Suprapubic skin (tissue), 4 donors: ENCODE data around the gene MTCH1. TPM values are rescaled to one million over a fixed set of nuclear protein-coding genes. Genes with fewer than 3 reads are reported as not detected.
A peak's percentile ranks its signal among the peaks of the same experiment; 100 is the strongest.
"Not testable (repeated sequence)": the region's sequence is repeated elsewhere in the genome, so short reads cannot be mapped to it uniquely, and the experiment has no call there.

Experiments
- DNase-seq, 2 donors: peaks; one replicate each; pipeline ENCODE4 v3.0.0-alpha.2; 2019; ENCODE audit warnings: low spot score in 2 of 2
- H3K27ac ChIP-seq: fragments of 200-600 bp; sonication (generic); one replicate; pipeline ENCODE4 v1.5.1; 2019
- H3K27me3 ChIP-seq: fragments of 200-600 bp; sonication (generic); one replicate; pipeline ENCODE4 v1.5.1; 2019
- H3K36me3 ChIP-seq: fragments of 200-600 bp; sonication (generic); one replicate; pipeline ENCODE4 v1.5.1; 2019
- H3K4me1 ChIP-seq: fragments of 200-600 bp; sonication (generic); one replicate; pipeline ENCODE4 v1.5.1; 2019
- H3K4me3 ChIP-seq: fragments of 200-600 bp; sonication (generic); one replicate; pipeline ENCODE4 v1.5.1; 2019; ENCODE audit warnings: mild to moderate bottlenecking
- H3K9me3 ChIP-seq: fragments of 200-600 bp; sonication (generic); one replicate; pipeline ENCODE4 v1.5.1; 2019
- EP300 ChIP-seq: sonication (generic); formaldehyde crosslinking; IDR thresholded peaks from one replicate; pipeline ENCODE4 v1.6.1; 2017; ENCODE audit warnings: antibody characterized with exemption
- POLR2A ChIP-seq, 2 donors: fragments of 450-650 bp; IDR thresholded peaks; one replicate each; pipeline ENCODE4 v1.6.1; 2017; ENCODE audit warnings: antibody characterized with exemption in 2 of 2, mild to moderate bottlenecking in 2 of 2, moderate library complexity in 2 of 2
- POLR2AphosphoS5 ChIP-seq, 3 donors: sonication (generic); formaldehyde crosslinking; IDR thresholded peaks; one replicate each; pipeline ENCODE4 v1.6.1; 2017; ENCODE audit warnings: antibody characterized with exemption in 3 of 3
- WGBS: methylation state at CpG from one replicate; pipeline ENCODE4 v1.1.5; 2018; 5-methylcytosine and 5-hydroxymethylcytosine counted together
- total RNA-seq, 4 donors: library from RNA; depleted of rRNA; stranded (reverse); fragments of >200 nt; gene quantifications; one replicate each; pipeline ENCODE4 v1.1.0, GENCODE V29; 2016
- TF ChIP-seq, protein P1 (sequence below), 2 donors: fragments of 200-600 bp in 1 of 2; fragments of 450-650 bp in 1 of 2; sonication (generic) in 1 of 2; IDR thresholded peaks; one replicate each; pipeline ENCODE4 v1.5.1; 2016 to 2019; ENCODE audit warnings: antibody characterized with exemption in 2 of 2, mild to moderate bottlenecking in 1 of 2, moderate library complexity in 1 of 2

The MTCH1 gene
- total RNA-seq, 4 donors from 2014 or later, result 160 to 220 (median 183) TPM

- no peaks in the 10 kb centered on the region for H3K4me1 ChIP-seq
- DNase-seq, result peak in 1 of 2 donors; percentile 34
- H3K27me3 ChIP-seq, result no peaks in the 10 kb centered on the region
- H3K9me3 ChIP-seq, result no peaks in the 10 kb centered on the region
- TF ChIP-seq POLR2A (IDR thresholded peaks at IDR 0.05), result no peak
- TF ChIP-seq EP300, result no peak
- TF ChIP-seq, protein P1, sequence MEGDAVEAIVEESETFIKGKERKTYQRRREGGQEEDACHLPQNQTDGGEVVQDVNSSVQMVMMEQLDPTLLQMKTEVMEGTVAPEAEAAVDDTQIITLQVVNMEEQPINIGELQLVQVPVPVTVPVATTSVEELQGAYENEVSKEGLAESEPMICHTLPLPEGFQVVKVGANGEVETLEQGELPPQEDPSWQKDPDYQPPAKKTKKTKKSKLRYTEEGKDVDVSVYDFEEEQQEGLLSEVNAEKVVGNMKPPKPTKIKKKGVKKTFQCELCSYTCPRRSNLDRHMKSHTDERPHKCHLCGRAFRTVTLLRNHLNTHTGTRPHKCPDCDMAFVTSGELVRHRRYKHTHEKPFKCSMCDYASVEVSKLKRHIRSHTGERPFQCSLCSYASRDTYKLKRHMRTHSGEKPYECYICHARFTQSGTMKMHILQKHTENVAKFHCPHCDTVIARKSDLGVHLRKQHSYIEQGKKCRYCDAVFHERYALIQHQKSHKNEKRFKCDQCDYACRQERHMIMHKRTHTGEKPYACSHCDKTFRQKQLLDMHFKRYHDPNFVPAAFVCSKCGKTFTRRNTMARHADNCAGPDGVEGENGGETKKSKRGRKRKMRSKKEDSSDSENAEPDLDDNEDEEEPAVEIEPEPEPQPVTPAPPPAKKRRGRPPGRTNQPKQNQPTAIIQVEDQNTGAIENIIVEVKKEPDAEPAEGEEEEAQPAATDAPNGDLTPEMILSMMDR (IDR thresholded peaks at IDR 0.05), result no peak
- TF ChIP-seq POLR2AphosphoS5 (IDR thresholded peaks at IDR 0.05), result no peak
- H3K36me3 ChIP-seq, result no peaks in the 10 kb centered on the region
- WGBS, result 93% methylated on average over 10 of the region's 10 CpGs
- no peak overlapping the region for H3K27ac ChIP-seq
- no peak overlapping the region for H3K4me3 ChIP-seq
Measured at GRCh38 chr6:36940027-36940426, 46.0 kb downstream of the MTCH1 start.

- peak in 1 of 2 donors; percentile 48 for DNase-seq
Measured at GRCh38 chr6:36939005-36939404, 47.0 kb downstream of the MTCH1 start.

GRCh38 chr6:36938536-36938935, 47.5 kb downstream of the MTCH1 start:
- WGBS, result 93% methylated on average over 4 of the region's 4 CpGs
- DNase-seq, result peak in 1 of 2 donors; percentile 26
- TF ChIP-seq POLR2A (IDR thresholded peaks at IDR 0.05), result no peak
- TF ChIP-seq EP300, result no peak
- TF ChIP-seq, protein P1 (IDR thresholded peaks at IDR 0.05), result no peak
- no peak for TF ChIP-seq POLR2AphosphoS5 (IDR thresholded peaks at IDR 0.05)
- H3K36me3 ChIP-seq, result no peaks in the 10 kb centered on the region
- H3K4me1 ChIP-seq, result no peaks in the 10 kb centered on the region
- no peaks in the 10 kb centered on the region for H3K27me3 ChIP-seq
- no peaks in the 10 kb centered on the region for H3K9me3 ChIP-seq
- no peak overlapping the region for H3K4me3 ChIP-seq
- no peak overlapping the region for H3K27ac ChIP-seq

More at GRCh38 chr6:36939005-36939404, 47.0 kb downstream of the MTCH1 start:
- H3K36me3 ChIP-seq, H3K4me3 ChIP-seq, H3K27ac ChIP-seq, H3K27me3 ChIP-seq, H3K4me1 ChIP-seq, H3K9me3 ChIP-seq: not testable (repeated sequence)
- WGBS, result 74% methylated on average over 5 of the region's 5 CpGs

DNA sequence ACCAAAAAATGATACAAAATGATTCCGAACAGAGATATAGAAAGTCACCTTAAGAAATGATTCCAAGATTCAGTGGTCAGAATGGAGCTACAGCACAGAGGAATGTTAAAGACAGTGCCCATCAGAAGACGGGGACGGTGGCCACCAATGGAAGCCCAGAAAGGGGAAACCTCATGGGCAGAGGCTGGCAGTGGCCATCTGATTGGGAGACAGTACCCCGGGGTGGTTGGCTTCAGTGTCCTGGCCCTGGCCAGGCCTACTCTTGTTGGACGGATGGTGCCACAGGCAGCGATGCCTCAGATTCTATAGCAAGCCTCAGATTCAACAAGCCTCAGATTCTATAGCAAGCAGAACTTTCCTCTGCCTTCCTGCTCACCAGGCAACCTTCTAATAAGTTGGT, 48.1 kb downstream of the MTCH1 start:
- WGBS, result 91% methylated on average over 6 of the region's 6 CpGs
- TF ChIP-seq POLR2AphosphoS5 (IDR thresholded peaks at IDR 0.05), result no peak
- TF ChIP-seq, protein P1 (IDR thresholded peaks at IDR 0.05), result no peak
- Histone ChIP-seq H3K27me3 (no peaks in the 10 kb centered on the region), H3K27ac (no peak overlapping the region), H3K9me3 (no peaks in the 10 kb centered on the region), H3K4me1 (no peaks in the 10 kb centered on the region), H3K36me3 (no peaks in the 10 kb centered on the region), H3K4me3 (no peak overlapping the region)
- DNase-seq, result peak in 1 of 2 donors; percentile 32

DNA sequence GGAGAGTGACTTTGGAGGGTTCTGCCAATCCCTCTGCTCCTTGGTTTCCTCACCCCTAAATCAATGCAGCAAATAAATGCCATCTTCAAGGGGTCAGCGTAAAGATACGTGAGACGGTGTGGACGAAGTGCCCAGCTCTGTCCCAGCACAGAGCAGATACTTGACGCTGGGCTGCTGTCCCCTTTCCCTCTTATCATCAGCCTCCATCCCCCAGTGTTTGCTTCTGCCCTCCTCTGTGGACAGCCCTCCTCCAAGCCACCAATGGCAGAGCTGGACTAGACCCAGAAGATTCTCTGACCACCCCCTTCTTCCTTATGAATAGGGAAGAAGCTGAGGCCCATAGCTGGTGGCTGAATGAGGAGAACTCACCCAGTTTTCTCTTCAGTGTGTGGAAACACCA, 49.2 kb downstream of the MTCH1 start:
- Histone ChIP-seq H3K36me3 (no peaks in the 10 kb centered on the region), H3K27me3 (no peaks in the 10 kb centered on the region), H3K27ac (no peak overlapping the region), H3K4me1 (no peaks in the 10 kb centered on the region), H3K9me3 (no peaks in the 10 kb centered on the region), H3K4me3 (no peak overlapping the region)
- 95% methylated on average over 5 of the region's 5 CpGs for WGBS
- no peak for TF ChIP-seq POLR2AphosphoS5 (IDR thresholded peaks at IDR 0.05)
- TF ChIP-seq, protein P1 (IDR thresholded peaks at IDR 0.05), result no peak
- no peak for TF ChIP-seq EP300
- TF ChIP-seq POLR2A (IDR thresholded peaks at IDR 0.05), result no peak
- peak in 1 of 2 donors; percentile 9 for DNase-seq

GRCh38 chr6:36934901-36935300, 51.1 kb downstream of the MTCH1 start:
- Histone ChIP-seq H3K27me3 (no peaks in the 10 kb centered on the region), H3K36me3 (no peaks in the 10 kb centered on the region), H3K27ac (no peak overlapping the region), H3K9me3 (no peaks in the 10 kb centered on the region), H3K4me1 (peaks cover 4% of the 10 kb centered on the region), H3K4me3 (no peak overlapping the region)
- 93% methylated on average over 7 of the region's 7 CpGs for WGBS
- no peak for DNase-seq
- TF ChIP-seq, protein P1 (IDR thresholded peaks at IDR 0.05), result no peak
- no peak for TF ChIP-seq EP300
- no peak for TF ChIP-seq POLR2A (IDR thresholded peaks at IDR 0.05)
- TF ChIP-seq POLR2AphosphoS5 (IDR thresholded peaks at IDR 0.05), result no peak
